ENCODE results near the gene HSD17B1. TPM values are rescaled to one million over a fixed set of nuclear protein-coding genes. Genes with fewer than 3 reads are reported as not detected.

Gene HSD17B1
- total and polyA plus RNA-seq, 2 of the 13 experiments (the other 11 are each of a cell fraction or from before 2014, with no cell fraction given) = 0.54 to 0.93 TPM

- TF ChIP-seq ZKSCAN8 (CRISPR knock-in tag; IDR thresholded peaks at IDR 0.05; ENCODE audit: borderline replicate concordance) = peak; percentile 87
- no peak for TF ChIP-seq ZNF776 (CRISPR knock-in tag; IDR thresholded peaks at IDR 0.05)
- peak; percentile 84 for TF ChIP-seq ISL2 (CRISPR knock-in tag; IDR thresholded peaks at IDR 0.05)
- TF ChIP-seq ZNF10 (CRISPR knock-in tag; IDR thresholded peaks at IDR 0.05; ENCODE audit: borderline replicate concordance, low read depth) = no peak
- TF ChIP-seq ATF1 (CRISPR knock-in tag; IDR thresholded peaks at IDR 0.05) = no peak
- no peak for TF ChIP-seq MEIS2 (CRISPR knock-in tag; IDR thresholded peaks at IDR 0.05)
- no peak for TF ChIP-seq ATM (IDR thresholded peaks at IDR 0.05; ENCODE audit: borderline replicate concordance)
- no peak; the same call in 1 of the 2 replicates for TF ChIP-seq ZNF333 (CRISPR knock-in tag; IDR thresholded peaks at IDR 0.05; ENCODE audit: borderline replicate concordance)
- peak; percentile 34; the same call in 1 of the 2 replicates for TF ChIP-seq JUNB (CRISPR knock-in tag; IDR thresholded peaks at IDR 0.05; ENCODE audit: borderline replicate concordance)
- TF ChIP-seq ZNF816 (CRISPR knock-in tag; IDR thresholded peaks at IDR 0.05; ENCODE audit: borderline replicate concordance) = peak; percentile 46; the same call in 1 of the 2 replicates
- no peak for TF ChIP-seq ZKSCAN1 (IDR thresholded peaks at IDR 0.05; ENCODE audit: low read length)
- TF ChIP-seq TGIF2 (CRISPR knock-in tag; IDR thresholded peaks at IDR 0.05) = peak; percentile 78; the same call in 1 of the 2 replicates
- TF ChIP-seq CSRNP1 (CRISPR knock-in tag; IDR thresholded peaks at IDR 0.05) = no peak
- peak; percentile 78; the same call in 1 of the 2 replicates for TF ChIP-seq ZNF280B (CRISPR knock-in tag; IDR thresholded peaks at IDR 0.05; ENCODE audit: borderline replicate concordance)
- peak; percentile 76; the same call in 1 of the 2 replicates for TF ChIP-seq ZNF256 (CRISPR knock-in tag; conservative IDR thresholded peaks at IDR 0.05)
- TF ChIP-seq ZNF841 (CRISPR knock-in tag; IDR thresholded peaks at IDR 0.05; ENCODE audit: borderline replicate concordance) = no peak; the same call in 1 of the 2 replicates
- peak; percentile 94 for TF ChIP-seq ZNF224 (CRISPR knock-in tag; IDR thresholded peaks at IDR 0.05)
- TF ChIP-seq SMYD3 (CRISPR knock-in tag; IDR thresholded peaks at IDR 0.05) = peak; percentile 81; the same call in 1 of the 2 replicates
- peak; percentile 89 for TF ChIP-seq GMEB1 (CRISPR knock-in tag; IDR thresholded peaks at IDR 0.05; ENCODE audit: borderline replicate concordance)
- peak; percentile 52; the same call in 1 of the 2 replicates for TF ChIP-seq ZNF609 (CRISPR knock-in tag; IDR thresholded peaks at IDR 0.05; ENCODE audit: borderline replicate concordance)
- no peak for TF ChIP-seq THYN1 (CRISPR knock-in tag; IDR thresholded peaks at IDR 0.05; ENCODE audit: borderline replicate concordance, low read depth)
These were observed 9.2 kb downstream of the HSD17B1 start, which contains the start of gene COASY (continued) for GRCh38 chr17:42561897-42562387.
